Liver (tissue), 9 donors: ENCODE results near the gene HTR2A. TPM values are rescaled to one million over a fixed set of nuclear protein-coding genes. Genes with fewer than 3 reads are reported as not detected.
A peak's percentile ranks its signal among the peaks of the same experiment; 100 is the strongest.

ENCODE experiments used
- DNase-seq: peaks from one replicate; pipeline ENCODE4 v3.0.0-alpha.2; 2017; ENCODE audit warnings: low spot score
- H3K27ac ChIP-seq, 2 donors: one replicate each; pipeline ENCODE4 v1.7.0; 2013; ENCODE audit warnings: inconsistent platforms in 2 of 2, low read length in 2 of 2, control low read depth in 1 of 2, low read depth in 1 of 2, mild to moderate bottlenecking in 1 of 2
- H3K27me3 ChIP-seq, 4 donors: one replicate each; pipeline versions ENCODE4 v1.6.1 to v1.7.0; 2013; ENCODE audit warnings: low read length in 3 of 4, inconsistent platforms in 1 of 4, mild to moderate bottlenecking in 1 of 4, moderate library complexity in 1 of 4; ENCODE audit not compliant: control insufficient read depth in 4 of 4, insufficient read depth in 4 of 4
- H3K36me3 ChIP-seq, 4 donors: one replicate each; pipeline versions ENCODE4 v1.6.1 to v1.7.0; 2013; ENCODE audit warnings: low read length in 3 of 4, mild to moderate bottlenecking in 3 of 4, low read depth in 1 of 4, moderate library complexity in 1 of 4; ENCODE audit not compliant: control insufficient read depth in 4 of 4, insufficient read depth in 3 of 4
- H3K4me1 ChIP-seq, 4 donors: one replicate each; pipeline versions ENCODE4 v1.6.1 to v1.7.0; 2013; ENCODE audit warnings: low read length in 3 of 4, mild to moderate bottlenecking in 3 of 4, moderate library complexity in 1 of 4; ENCODE audit not compliant: control insufficient read depth in 4 of 4, insufficient read depth in 4 of 4
- H3K4me3 ChIP-seq, 3 donors: one replicate each; pipeline versions ENCODE4 v1.6.1 to v1.7.0; 2013; ENCODE audit warnings: low read length in 3 of 3, control low read depth in 1 of 3, low read depth in 1 of 3, mild to moderate bottlenecking in 1 of 3
- H3K9ac ChIP-seq, 2 donors: one replicate each; pipeline ENCODE4 v1.7.0; 2013; ENCODE audit warnings: low read length in 2 of 2, mild to moderate bottlenecking in 2 of 2, moderate library complexity in 2 of 2, control low read depth in 1 of 2, low read depth in 1 of 2
- H3K9me3 ChIP-seq, 4 donors: one replicate each; pipeline versions ENCODE4 v1.6.1 to v1.7.0; 2013; ENCODE audit warnings: low read length in 3 of 4; ENCODE audit not compliant: control insufficient read depth in 4 of 4
- EGR1 ChIP-seq, 2 donors: IDR thresholded peaks; 2 replicates each; pipeline ENCODE4 v1.6.1; 2016 to 2018; ENCODE audit warnings: antibody characterized with exemption in 2 of 2, low read depth in 2 of 2
- FOXA1 ChIP-seq: IDR thresholded peaks from 2 replicates; pipeline ENCODE4 v1.6.1; 2016; ENCODE audit warnings: antibody characterized with exemption
- FOXA2 ChIP-seq: IDR thresholded peaks from 2 replicates; pipeline ENCODE4 v1.6.1; 2016; ENCODE audit warnings: antibody characterized with exemption
- GABPA ChIP-seq, 2 donors: IDR thresholded peaks in 1 of 2; conservative IDR thresholded peaks in 1 of 2; 2 replicates each; pipeline ENCODE4 v1.6.1; 2016; ENCODE audit warnings: antibody characterized with exemption in 2 of 2, mild to moderate bottlenecking in 1 of 2, moderate library complexity in 1 of 2
- HNF4A ChIP-seq, 2 donors: conservative IDR thresholded peaks; 2 replicates each; pipeline ENCODE4 v1.6.1; 2016; ENCODE audit warnings: antibody characterized with exemption in 2 of 2, mild to moderate bottlenecking in 2 of 2
- HNF4G ChIP-seq: IDR thresholded peaks from 2 replicates; pipeline ENCODE4 v1.6.1; 2016; ENCODE audit warnings: antibody characterized with exemption
- JUND ChIP-seq, 2 donors: IDR thresholded peaks; 2 replicates each; pipeline ENCODE4 v1.6.1; 2016; ENCODE audit warnings: antibody characterized with exemption in 2 of 2
- NR2F2 ChIP-seq: IDR thresholded peaks from 2 replicates; pipeline ENCODE4 v1.6.1; 2016; ENCODE audit warnings: antibody characterized with exemption
- RAD21 ChIP-seq, 2 donors: IDR thresholded peaks; 2 replicates each; pipeline ENCODE4 v1.6.1; 2016; ENCODE audit warnings: antibody characterized with exemption in 2 of 2, mild to moderate bottlenecking in 2 of 2
- RXRA ChIP-seq, 2 donors: IDR thresholded peaks; 2 replicates each; pipeline ENCODE4 v1.6.1; 2017 to 2018; ENCODE audit warnings: antibody characterized with exemption in 2 of 2, mild to moderate bottlenecking in 1 of 2
- SP1 ChIP-seq: IDR thresholded peaks from 2 replicates; pipeline ENCODE4 v1.6.1; 2018; ENCODE audit warnings: antibody characterized with exemption, mild to moderate bottlenecking
- TAF1 ChIP-seq: conservative IDR thresholded peaks from 2 replicates; pipeline ENCODE4 v1.6.1; 2016; ENCODE audit warnings: antibody characterized with exemption, mild to moderate bottlenecking
- YY1 ChIP-seq: IDR thresholded peaks from 2 replicates; pipeline ENCODE4 v1.6.1; 2016; ENCODE audit warnings: antibody characterized with exemption, mild to moderate bottlenecking
- WGBS: extraction: QIAGEN DNeasy Blood & Tissue Kit; methylation state at CpG from one replicate; pipeline ENCODE4 v1.1.7; 2013; 5-methylcytosine and 5-hydroxymethylcytosine counted together
- polyA plus RNA-seq, 2 donors: library from polyadenylated mRNA; stranded (reverse) in 1 of 2; unstranded in 1 of 2; fragments of 200-250 nt in 1 of 2; fragments of >200 nt in 1 of 2; fragmentation: Nextera tagmentation in 1 of 2; extraction: Ambion mirVana in 1 of 2; gene quantifications; one replicate each; pipeline versions ENCODE4 v1.2.1 to v1.2.3, GENCODE V29; 2013 to 2015
- total RNA-seq, 2 donors: library from RNA; depleted of rRNA; stranded (reverse); fragments of >200 nt; gene quantifications; one replicate each; pipeline ENCODE4 v1.2.3, GENCODE V29; 2014
- TF ChIP-seq, protein P1 (sequence below): IDR thresholded peaks from 2 replicates; pipeline ENCODE4 v1.6.1; 2016; ENCODE audit warnings: antibody characterized with exemption
- TF ChIP-seq, protein P2 (sequence below): IDR thresholded peaks from 2 replicates; pipeline ENCODE4 v1.6.1; 2016; ENCODE audit warnings: antibody characterized with exemption
- TF ChIP-seq, protein P3 (sequence below): IDR thresholded peaks from 2 replicates; pipeline ENCODE4 v1.6.1; 2016; ENCODE audit warnings: antibody characterized with exemption, mild to moderate bottlenecking
- TF ChIP-seq, protein P4 (sequence below): IDR thresholded peaks from 2 replicates; pipeline ENCODE4 v1.6.1; 2016; ENCODE audit warnings: antibody characterized with exemption
- TF ChIP-seq, protein P5 (sequence below): fragments of 150-350 bp; IDR thresholded peaks from 2 replicates; pipeline ENCODE4 v1.5.1; 2017; ENCODE audit warnings: improper control_type of control experiment, low read depth, low read length; ENCODE audit not compliant: missing input control
- donor health status: healthy.
- donor health status: healthy.
- donor health status: healthy.
- donor health status: healthy.
- donor health status: healthy.

HTR2A gene
- total and polyA plus RNA-seq, 4 donors: under 0.01 to 0.19 (median 0.19) TPM; not detected in 1

DNA sequence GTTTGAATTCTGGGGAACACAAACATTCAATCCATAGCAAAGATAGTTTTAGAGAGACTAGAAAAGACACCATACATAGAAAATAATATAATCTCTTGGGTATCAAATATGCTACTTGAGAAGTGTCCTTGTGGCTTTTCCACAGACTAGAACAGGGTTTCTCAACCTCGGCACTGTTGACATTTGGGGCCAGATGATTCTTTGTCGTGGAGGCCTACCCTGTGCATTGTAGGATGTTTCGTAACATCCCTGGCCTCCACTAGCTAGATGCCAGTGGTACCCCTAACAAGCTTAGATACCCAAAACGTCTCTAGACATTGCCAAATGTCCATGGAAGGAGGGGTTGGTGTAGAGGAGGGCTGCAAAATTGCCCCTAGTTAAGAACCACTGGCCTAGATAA is 97.7 kb downstream of the HTR2A start:
- no peak overlapping the region for H3K9ac ChIP-seq
- no peak overlapping the region for H3K27ac ChIP-seq
- no peaks in the 10 kb centered on the region for H3K27me3 ChIP-seq
- H3K36me3 ChIP-seq: no peaks in the 10 kb centered on the region
- 39% methylated on average over 4 of the region's 4 CpGs for WGBS
- peaks cover 7 to 58% (median 33%) of the 10 kb centered on the region in 4 donors for H3K4me1 ChIP-seq
- peak overlapping the region in 1 of 3 donors; percentile 29 for H3K4me3 ChIP-seq
- DNase-seq: no peak
- H3K9me3 ChIP-seq: no peaks in the 10 kb centered on the region
- no peak for TF ChIP-seq HNF4G
- no peak for TF ChIP-seq NR2F2
- peak in 1 of 2 donors; percentile 20 for TF ChIP-seq HNF4A (conservative IDR thresholded peaks at IDR 0.05)
- TF ChIP-seq SP1: no peak
- TF ChIP-seq GABPA (IDR thresholded peaks at IDR 0.05 in 1 of 2, conservative IDR thresholded peaks at IDR 0.05 in 1 of 2): no peak
- TF ChIP-seq, protein P1, sequence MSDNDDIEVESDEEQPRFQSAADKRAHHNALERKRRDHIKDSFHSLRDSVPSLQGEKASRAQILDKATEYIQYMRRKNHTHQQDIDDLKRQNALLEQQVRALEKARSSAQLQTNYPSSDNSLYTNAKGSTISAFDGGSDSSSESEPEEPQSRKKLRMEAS: no peak
- TF ChIP-seq, protein P2, sequence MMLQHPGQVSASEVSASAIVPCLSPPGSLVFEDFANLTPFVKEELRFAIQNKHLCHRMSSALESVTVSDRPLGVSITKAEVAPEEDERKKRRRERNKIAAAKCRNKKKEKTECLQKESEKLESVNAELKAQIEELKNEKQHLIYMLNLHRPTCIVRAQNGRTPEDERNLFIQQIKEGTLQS: no peak
- no peak for TF ChIP-seq FOXA1
- TF ChIP-seq JUND (IDR thresholded peaks at IDR 0.05): no peak
- no peak for TF ChIP-seq RAD21 (IDR thresholded peaks at IDR 0.05)
- no peak for TF ChIP-seq FOXA2
- peak in 1 of 2 donors; percentile 17 for TF ChIP-seq RXRA (IDR thresholded peaks at IDR 0.05)
- no peak for TF ChIP-seq TAF1
- TF ChIP-seq, protein P3, sequence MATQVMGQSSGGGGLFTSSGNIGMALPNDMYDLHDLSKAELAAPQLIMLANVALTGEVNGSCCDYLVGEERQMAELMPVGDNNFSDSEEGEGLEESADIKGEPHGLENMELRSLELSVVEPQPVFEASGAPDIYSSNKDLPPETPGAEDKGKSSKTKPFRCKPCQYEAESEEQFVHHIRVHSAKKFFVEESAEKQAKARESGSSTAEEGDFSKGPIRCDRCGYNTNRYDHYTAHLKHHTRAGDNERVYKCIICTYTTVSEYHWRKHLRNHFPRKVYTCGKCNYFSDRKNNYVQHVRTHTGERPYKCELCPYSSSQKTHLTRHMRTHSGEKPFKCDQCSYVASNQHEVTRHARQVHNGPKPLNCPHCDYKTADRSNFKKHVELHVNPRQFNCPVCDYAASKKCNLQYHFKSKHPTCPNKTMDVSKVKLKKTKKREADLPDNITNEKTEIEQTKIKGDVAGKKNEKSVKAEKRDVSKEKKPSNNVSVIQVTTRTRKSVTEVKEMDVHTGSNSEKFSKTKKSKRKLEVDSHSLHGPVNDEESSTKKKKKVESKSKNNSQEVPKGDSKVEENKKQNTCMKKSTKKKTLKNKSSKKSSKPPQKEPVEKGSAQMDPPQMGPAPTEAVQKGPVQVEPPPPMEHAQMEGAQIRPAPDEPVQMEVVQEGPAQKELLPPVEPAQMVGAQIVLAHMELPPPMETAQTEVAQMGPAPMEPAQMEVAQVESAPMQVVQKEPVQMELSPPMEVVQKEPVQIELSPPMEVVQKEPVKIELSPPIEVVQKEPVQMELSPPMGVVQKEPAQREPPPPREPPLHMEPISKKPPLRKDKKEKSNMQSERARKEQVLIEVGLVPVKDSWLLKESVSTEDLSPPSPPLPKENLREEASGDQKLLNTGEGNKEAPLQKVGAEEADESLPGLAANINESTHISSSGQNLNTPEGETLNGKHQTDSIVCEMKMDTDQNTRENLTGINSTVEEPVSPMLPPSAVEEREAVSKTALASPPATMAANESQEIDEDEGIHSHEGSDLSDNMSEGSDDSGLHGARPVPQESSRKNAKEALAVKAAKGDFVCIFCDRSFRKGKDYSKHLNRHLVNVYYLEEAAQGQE: no peak
- TF ChIP-seq EGR1 (IDR thresholded peaks at IDR 0.05; ENCODE audit: low read depth in 2 of 2): no peak
- TF ChIP-seq, protein P4, sequence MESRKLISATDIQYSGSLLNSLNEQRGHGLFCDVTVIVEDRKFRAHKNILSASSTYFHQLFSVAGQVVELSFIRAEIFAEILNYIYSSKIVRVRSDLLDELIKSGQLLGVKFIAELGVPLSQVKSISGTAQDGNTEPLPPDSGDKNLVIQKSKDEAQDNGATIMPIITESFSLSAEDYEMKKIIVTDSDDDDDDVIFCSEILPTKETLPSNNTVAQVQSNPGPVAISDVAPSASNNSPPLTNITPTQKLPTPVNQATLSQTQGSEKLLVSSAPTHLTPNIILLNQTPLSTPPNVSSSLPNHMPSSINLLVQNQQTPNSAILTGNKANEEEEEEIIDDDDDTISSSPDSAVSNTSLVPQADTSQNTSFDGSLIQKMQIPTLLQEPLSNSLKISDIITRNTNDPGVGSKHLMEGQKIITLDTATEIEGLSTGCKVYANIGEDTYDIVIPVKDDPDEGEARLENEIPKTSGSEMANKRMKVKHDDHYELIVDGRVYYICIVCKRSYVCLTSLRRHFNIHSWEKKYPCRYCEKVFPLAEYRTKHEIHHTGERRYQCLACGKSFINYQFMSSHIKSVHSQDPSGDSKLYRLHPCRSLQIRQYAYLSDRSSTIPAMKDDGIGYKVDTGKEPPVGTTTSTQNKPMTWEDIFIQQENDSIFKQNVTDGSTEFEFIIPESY: no peak
- no peak for TF ChIP-seq YY1

DNA sequence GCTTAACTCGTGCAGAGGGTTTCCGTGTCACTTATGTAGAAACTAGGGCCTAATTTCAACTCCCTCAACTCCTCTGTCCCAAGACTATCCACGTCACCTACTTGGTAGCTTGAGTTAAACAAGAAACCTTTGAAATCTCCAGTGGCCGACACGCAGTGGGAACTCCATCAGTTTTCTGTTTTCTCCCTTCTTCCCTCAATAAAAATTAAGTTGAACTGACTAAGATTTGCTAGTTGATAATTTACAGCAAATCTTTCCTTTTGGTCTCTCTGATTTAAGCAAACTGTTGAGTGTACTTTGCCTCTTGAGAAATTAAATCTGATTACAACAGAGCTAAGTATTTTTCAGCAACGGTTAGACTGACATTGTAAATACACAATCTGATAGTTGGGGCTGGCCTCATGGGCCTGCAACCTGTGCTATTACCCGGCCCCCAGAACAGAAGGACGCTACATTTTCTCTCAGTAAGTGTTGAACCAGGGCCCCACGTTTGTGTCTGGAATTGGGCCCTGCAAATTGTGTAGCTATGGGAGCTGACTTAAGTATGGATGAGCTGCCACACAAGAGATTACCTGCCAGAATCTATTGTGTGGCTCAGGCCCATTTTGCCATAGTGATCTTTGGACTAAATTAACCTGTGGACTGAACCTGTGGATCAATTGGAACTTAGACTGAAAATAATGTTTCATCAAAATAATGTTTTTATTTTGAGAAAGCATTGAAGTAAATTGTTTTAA is 99.2 kb downstream of the HTR2A start:
- Histone ChIP-seq H3K9ac (peak overlapping the region; percentile 42 to 68), H3K4me3 (peak overlapping the region; percentile 62 to 99 (median 91)), H3K4me1 (peaks cover 8 to 62% (median 35%) of the 10 kb centered on the region in 4 donors), H3K9me3 (no peaks in the 10 kb centered on the region), H3K36me3 (no peaks in the 10 kb centered on the region), H3K27me3 (no peaks in the 10 kb centered on the region), H3K27ac (peak overlapping the region; percentile 81 to 93)
- DNase-seq: peak; percentile 35
- 20% methylated on average over 9 of the region's 9 CpGs for WGBS
- no peak for TF ChIP-seq FOXA2
- peak; percentile 76 for TF ChIP-seq HNF4G
- peak in 1 of 2 donors; percentile 47 for TF ChIP-seq RXRA (IDR thresholded peaks at IDR 0.05)
- TF ChIP-seq, protein P4: no peak
- TF ChIP-seq SP1: peak; percentile 76
- no peak for TF ChIP-seq YY1
- TF ChIP-seq, protein P5, sequence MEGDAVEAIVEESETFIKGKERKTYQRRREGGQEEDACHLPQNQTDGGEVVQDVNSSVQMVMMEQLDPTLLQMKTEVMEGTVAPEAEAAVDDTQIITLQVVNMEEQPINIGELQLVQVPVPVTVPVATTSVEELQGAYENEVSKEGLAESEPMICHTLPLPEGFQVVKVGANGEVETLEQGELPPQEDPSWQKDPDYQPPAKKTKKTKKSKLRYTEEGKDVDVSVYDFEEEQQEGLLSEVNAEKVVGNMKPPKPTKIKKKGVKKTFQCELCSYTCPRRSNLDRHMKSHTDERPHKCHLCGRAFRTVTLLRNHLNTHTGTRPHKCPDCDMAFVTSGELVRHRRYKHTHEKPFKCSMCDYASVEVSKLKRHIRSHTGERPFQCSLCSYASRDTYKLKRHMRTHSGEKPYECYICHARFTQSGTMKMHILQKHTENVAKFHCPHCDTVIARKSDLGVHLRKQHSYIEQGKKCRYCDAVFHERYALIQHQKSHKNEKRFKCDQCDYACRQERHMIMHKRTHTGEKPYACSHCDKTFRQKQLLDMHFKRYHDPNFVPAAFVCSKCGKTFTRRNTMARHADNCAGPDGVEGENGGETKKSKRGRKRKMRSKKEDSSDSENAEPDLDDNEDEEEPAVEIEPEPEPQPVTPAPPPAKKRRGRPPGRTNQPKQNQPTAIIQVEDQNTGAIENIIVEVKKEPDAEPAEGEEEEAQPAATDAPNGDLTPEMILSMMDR: no peak
- TF ChIP-seq, protein P2: peak; percentile 68
- TF ChIP-seq JUND (IDR thresholded peaks at IDR 0.05): peak in 1 of 2 donors; percentile 39
- TF ChIP-seq RAD21 (IDR thresholded peaks at IDR 0.05): no peak
- TF ChIP-seq, protein P1: no peak
- no peak for TF ChIP-seq GABPA (IDR thresholded peaks at IDR 0.05 in 1 of 2, conservative IDR thresholded peaks at IDR 0.05 in 1 of 2)
- TF ChIP-seq EGR1 (IDR thresholded peaks at IDR 0.05; ENCODE audit: low read depth in 2 of 2): no peak
- TF ChIP-seq FOXA1: no peak
- peak; percentile 43 for TF ChIP-seq TAF1
- no peak for TF ChIP-seq NR2F2
- peak; percentile 91 to 98 for TF ChIP-seq HNF4A (conservative IDR thresholded peaks at IDR 0.05)
